Measurements from ENCODE around the gene STMP1.
"Not testable (repeated sequence)": the region's sequence is repeated elsewhere in the genome, so short reads cannot be mapped to it uniquely, and the experiment has no call there.

STMP1 gene

DNA sequence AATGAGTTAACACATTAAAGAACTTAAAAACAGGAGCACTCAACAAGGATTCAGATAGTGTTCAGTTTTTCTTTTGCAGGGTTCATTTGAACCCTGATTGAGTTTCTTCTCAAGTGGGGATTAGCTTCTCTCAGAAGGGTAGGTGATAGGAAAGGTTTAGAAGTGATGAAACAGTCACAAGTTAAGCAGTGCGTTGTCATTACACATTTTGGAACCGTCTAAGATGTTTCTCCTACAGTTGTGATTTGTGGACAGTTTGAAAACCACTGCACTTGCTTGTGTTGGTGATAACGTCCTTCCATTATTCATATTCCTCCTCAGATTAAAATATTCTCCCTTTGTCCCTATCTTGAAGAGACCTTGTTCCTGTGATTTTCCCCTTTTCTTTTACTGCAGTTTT, 2.7 kb downstream of the STMP1 start:
- ATAC-seq = no peak

DNA sequence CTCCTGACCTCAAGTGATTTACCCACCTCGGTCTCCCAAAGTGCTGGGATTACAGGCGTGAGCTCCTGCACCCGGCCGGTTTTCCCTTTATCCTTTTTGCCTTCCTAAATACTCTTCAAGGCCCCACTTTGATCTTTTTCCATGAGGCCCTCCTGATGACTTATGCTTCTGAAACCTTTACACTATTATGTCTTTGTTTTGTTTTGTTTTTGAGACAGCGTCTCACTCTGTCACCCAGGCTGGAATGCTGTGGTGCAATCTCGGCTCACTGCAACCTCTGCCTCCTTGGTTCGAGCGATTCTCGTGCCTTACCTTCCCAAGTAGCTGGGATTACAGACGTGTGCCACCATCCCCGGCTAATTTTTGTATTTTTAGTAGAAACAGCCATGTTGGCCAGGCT, 3.8 kb downstream of the STMP1 start:
- ATAC-seq = no peak

DNA sequence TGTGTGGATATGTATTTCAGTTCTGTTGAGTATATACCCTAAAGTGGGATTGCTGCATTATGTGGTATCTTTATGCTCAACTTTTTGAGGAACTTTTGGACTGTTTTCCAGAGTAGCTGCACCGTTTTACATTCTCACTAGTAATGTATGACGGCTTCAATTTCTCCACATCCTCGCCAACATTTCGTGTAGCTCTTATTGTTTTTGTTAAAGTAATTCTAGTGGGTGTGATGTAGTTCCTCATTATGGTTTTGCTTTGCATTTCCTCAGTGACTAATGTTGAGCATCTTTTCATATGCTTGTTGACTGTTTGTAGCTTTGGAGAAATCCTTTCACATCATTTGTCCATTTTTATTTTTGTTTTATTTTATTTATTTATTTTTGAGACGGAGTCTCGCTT, 4.5 kb downstream of the STMP1 start:
- no peak for ATAC-seq

DNA sequence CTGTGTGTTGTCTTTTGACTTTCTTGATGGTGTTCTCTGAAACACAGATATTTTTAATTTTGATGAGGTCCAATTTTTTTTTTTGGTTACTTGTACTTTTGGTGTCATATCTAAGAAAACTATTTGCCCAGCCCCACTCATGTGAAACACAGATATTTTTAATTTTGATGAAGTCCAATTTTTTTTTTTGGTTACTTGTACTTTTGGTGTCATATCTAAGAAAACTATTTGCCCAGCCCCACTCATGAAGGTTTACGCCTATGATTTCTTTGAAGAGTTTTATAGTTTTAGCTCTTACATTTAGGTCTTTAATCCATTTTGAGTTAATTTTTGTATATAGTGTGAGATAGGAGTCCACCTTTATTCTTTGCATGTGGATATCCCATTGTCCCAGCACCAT, 5.3 kb downstream of the STMP1 start:
- not testable (repeated sequence) for ATAC-seq

DNA sequence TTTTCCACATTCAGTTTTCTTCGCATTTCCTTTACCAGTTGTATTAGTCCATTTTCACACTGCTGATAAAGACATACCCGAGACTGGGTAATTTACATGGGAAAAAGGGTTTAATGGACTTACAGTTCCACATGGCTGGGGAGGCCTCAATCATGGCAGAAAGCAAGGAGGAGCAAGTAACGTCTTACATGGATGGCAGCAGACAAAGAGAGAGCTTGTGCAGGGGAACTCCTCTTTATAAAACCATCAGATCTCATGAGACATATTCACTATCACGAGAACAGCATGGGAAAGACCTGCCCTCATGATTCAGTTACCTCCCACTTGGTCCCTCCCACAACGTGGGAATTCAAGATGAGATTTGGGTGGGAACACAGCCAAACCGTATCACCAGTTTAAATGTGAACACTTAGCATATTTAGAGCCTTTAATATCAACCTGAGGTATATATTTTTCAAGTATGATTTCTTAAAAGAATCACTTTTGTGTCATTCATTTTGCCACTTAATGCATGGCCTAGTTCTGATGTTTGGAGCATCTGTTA, 6.6 kb downstream of the STMP1 start:
- ATAC-seq = not testable (repeated sequence)

DNA sequence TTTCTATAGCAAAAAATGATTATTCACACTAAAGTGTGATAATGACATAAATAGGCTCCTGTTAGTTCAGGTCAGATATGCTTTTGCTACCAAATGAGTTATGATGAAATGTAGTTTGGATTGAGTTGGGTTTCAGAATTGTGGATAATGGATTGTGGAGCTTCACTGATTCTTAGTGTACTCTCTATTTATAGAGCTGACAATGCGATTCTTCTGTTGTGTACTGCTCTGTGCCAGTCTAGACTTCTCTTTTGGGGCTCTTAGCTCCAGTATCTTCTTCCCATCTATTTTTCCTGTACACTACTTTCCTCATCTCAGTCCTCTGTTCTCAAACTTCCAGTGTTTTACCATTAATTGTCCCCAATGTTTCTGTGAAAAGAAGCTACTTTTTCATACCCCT, 7.5 kb downstream of the STMP1 start:
- no peak for ATAC-seq

DNA sequence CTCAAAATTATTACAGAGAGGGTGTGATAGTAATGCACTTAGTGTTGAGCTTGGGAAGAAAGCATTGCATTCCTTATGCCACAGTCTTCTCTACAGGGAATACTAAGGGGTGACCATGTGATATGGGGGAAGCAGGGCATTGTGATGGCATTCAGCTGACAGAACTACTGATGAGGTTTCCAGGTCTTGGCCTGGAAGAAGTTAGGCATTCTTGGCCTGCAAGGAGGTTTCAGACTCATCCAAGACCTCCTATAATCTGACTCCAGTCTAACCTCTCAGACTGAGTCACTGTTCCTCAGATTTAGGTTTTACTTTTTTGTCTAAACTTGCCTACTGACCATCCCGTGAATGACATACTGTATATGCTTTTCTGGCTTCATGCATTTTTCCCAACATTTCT, 7.9 kb downstream of the STMP1 start:
- ATAC-seq = no peak

DNA sequence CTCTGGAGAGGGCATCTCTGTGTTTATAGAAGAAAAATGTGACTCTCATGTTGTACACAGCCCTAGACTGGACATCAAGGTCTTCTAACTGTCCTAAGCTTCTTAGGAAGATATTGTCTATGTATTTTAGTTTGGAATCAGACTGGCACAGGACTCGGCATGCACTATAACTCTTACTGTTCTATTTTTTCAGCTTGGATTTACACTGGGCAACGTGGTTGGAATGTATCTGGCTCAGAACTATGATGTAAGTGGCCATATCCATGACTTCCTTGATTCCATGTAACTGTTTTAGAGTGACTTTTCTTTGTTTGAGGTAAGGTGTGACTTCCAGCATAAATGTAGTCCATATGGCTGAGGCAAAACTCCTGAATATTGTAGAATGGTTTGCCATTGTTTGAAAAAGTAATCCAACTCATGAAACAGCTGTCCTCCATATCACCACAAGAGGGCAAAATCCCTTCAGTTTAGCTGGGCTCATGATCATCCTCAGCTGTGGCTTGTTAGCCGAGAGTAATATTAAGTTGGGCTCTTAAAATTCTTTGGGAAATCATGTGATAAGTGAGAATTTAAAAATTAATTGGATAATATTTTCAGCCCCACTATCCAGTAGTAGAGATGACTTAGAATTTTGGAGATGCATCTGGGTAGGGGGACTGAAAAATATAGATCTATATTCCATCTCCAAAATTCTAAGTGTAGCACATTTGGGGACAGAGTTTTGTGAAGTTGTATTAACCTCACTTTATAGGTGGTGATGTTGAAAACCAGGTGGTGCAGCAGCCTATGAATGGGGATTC, 10.4 kb downstream of the STMP1 start:
- ATAC-seq = peak in 1 of 2 donors; percentile 48

DNA sequence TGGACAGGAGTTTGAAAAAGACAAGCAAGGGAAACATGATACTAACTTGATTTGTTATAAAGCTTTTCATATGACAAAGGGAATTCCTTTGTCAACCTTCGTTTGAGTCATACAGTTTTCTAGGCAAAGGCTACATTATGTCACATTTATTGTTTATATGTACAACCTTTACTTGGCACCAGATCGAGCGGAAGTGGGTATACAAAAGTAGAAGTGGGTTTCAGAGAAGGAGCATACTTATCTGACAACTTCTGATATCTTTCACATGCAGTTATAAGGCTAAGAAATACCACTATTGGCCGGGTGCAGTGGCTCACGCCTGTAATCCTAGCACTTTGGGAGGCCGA, 11.0 kb downstream of the STMP1 start:
- ATAC-seq = no peak

DNA sequence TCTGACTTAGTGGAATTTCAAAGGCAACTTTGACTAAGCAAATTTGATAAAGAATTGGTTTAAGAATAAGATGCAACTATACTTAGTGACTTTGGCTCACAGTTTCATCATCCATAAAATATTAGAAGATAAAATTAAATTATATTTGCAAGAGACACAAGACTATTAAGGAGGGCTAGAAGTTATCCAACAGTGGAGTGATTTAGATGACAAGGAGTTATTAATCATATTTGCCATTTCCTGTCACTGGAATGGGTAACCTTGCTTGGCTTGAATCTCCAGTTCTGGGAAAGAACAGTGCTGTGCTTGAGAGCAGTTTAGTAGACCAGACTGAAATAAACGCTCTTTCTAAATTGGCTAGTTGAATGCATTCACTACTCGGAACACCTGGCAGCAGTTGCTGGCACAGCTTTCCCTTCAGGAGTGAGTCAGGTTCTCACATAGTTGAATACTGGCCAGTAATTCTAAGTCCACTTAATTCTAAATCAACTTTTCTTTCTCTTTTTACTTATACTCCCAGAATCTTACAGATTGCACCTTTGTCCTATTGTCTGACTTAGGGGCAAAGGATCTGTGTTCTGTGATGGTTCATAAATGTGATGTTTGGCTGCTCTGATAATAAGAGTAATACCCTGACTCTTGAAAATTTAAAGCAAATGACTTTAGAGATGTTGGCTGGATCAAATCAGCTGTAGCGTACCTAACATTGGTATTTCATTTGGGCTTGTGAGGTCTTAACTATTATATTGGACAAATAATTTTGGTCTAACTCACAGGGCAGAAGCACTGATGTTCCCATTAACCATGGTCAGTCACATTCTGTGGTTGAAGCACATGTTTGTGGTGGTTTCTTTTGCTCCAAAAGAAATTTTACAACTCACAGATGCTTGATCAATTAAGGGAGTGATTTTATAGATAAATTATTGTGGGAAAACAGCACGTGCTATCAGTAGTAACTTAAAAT, 16.6 kb downstream of the STMP1 start:
- no peak for ATAC-seq

DNA sequence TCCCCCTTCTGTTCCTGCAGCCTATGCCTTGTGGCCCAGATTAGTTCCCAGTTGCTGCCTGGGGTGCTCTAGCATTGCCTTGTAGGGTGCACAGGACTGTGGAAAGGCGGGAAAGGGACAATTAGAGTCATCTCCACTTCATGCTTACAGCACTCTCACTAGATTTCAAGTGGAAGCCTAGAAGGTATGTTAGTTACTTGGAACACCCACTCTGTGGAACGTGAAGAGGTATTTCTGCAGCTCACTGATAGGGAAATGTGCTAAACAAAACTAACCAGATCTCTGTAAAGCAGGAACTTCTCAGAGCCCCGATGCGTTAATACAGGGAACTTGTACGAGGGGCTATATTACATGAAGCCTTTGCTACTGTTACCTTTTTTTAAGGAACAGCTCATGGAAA, 19.4 kb downstream of the STMP1 start:
- ATAC-seq = no peak

DNA sequence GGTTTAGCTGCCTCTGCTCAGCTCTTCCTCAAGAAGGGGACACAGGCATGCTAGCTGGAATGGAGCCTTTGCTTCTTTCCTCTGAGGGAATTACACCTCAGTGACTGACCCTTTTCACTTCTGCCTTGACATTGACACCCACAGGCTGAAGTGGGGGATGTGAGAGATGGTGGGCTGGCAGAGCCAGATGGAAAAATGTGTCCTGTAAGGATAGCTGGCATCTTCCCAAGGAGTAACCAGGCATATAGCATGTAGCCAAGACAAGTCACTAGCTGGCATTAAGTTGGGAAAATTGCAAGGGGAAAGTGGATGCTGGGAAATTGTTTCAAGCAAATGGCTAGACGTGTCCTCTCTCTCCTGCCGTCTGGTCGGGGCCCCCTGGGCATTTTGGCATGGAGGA, 19.9 kb downstream of the STMP1 start:
- ATAC-seq = no peak

DNA sequence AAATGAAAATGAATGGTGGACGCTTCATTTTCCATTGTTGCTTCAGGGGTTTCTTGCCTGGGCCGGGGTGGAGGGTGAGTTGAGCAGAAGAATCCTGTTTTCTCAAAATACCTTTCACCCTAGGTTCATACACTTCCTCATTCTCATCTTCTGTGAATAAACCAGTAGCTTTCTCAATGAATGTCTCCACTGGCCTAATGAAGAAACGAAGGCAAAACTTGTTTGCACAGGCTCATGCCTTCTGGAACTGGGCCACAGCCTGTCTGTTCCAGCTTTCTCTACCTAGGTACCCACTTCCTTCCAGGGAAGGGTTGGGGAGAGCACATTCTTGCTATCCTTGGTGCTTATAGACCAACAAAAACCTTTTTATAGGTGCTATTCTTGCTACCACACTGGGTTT, 21.3 kb downstream of the STMP1 start:
- ATAC-seq = no peak

DNA sequence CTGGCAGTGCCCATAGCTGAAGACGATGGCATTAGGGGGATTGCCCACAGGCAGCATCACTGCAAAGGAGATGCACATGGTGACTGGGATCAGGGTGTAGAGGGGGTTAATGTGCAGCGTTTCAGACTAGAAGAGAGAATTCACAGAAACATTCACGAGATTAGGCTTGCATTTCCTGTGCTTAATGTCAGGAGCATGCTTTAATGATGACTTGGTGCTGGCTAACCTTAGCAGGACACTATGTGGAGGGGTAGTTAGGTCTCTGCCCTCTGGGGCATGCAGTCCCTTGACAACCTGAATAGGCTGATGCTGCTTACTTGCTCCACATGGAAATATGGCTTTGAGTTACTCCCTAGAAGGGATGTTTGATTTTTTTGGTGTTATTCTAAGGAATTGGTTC, 21.8 kb downstream of the STMP1 start:
- ATAC-seq = no peak

DNA sequence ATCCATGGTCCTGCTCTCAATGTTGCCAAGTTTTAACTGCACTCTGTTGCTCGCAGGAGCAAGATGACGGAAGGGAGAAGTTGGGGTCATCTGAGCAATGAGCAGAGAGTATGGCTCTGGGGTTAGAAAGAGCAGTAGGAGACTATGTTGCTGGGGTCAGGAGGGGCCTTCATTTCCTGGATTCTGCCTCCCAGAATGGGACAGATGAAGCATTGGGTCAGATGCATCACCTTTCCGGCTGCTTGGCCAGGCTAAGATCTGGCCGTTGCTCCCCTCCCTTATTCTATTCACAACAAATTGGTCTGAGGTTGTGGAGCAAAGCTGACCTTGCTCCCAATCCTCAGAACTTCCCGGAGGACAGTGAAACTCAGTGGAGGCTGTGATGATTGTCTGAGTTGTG, 22.4 kb downstream of the STMP1 start:
- ATAC-seq = no peak

DNA sequence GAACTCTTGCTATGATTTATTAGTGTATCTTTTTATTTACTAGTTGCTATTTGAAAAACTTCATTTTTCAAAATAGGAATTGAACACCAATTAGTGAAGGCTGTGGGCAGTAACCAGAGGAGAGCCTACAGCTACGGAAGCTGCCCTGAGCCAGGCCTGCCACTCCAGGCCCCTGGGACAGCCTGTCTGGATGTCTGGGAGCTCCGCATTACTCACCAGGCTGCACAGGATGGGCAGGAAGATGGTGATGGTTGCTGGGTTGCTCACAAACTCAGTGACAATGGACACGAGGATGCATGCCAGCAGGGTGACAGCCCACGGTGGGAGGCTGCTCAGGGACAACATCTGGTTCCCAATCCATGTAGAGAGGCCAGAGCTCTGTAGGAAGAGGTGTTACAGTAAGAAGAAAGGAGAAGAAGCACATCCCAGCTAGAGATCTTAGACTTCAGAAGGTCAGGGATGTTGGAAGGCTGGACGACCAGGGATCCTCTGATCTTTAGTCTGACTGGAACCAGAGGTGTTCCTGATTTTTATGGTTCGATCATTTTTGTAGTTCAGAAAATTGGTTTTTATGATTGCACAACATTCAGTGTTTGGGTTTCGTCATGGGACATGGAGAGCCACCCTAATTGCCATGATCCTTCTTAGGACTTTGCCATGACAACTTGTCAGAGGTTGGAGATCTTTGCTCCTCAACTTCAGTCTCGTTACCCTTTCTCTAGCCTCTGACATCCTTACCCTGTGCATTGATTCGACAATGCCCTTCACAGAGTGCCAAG, 23.2 kb downstream of the STMP1 start:
- no peak for ATAC-seq

DNA sequence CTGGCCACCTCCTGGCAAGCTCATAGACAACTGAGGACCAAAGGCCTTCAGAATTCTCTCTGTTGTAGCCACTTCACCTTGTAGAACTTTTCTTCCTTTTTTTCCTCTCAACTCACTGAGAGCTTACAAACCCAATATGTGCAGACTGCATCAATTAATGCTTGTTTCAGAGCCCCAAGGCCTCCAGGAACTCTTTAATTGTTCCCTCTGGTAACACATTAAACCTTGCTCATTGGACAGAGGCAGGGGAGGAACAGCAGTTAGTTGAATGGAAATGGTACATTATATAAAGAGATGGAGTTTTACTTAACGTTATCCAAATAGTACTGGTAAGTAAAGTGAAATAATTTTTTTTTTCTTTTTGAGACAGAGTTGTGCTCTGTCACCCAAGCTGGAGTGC, 25.2 kb downstream of the STMP1 start:
- ATAC-seq = no peak

DNA sequence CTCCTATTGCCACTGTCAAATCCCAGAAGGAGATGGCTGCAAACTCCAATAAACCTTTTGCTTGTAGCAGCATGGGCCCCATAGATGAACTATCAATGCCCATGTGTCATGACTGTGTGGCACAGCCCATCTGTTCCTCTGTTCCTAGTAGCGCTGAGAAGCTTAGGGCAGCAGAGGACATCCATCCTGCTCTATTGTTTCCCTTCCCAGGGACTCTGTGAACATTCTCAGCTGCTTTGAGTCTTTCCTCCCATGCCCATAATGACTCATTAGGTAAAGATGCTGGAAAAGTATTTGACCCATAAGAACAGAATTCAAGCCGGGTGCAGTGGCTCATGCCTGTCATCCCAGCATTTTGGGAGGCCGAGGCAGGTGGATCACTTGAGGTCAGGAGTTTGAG, 28.3 kb downstream of the STMP1 start:
- ATAC-seq = no peak

DNA sequence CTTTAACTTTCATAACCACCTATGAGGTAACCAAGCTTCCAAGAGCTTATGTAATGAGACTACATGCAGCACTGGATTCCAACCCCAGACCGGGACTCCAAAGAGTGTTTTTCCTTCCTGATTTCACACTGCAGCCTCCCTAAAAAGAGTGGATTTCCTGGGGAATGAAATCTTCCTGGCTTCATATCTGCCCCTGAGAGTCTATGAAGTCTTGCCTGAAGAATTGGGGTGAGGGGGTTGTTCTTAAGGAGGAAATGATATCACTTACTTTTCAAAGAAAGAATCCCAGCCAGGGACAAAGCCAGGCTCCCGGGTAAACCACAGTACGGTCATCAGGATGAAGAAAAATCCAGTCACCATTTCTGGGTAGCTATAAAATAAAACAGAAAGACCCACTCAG, 29.7 kb downstream of the STMP1 start:
- ATAC-seq = no peak

DNA sequence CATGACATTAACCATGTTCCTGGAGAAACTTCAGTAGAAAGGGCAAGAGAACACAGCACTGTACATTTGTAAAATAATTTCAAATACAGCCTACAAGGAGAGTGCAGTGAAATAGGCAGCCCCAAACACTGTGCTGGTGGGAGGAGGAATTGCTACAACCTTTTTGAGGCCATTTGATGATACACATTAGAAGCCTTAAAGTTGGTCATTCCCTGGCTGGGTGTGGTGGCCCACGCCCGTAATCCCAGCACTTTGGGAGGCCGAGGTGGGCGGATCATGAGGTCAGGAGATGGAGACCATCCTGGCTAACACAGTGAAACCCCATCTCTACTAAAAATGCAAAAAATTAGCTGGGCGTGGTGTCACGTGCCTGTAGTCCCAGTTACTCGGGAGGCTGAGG, 30.3 kb downstream of the STMP1 start:
- ATAC-seq = not testable (repeated sequence)

DNA sequence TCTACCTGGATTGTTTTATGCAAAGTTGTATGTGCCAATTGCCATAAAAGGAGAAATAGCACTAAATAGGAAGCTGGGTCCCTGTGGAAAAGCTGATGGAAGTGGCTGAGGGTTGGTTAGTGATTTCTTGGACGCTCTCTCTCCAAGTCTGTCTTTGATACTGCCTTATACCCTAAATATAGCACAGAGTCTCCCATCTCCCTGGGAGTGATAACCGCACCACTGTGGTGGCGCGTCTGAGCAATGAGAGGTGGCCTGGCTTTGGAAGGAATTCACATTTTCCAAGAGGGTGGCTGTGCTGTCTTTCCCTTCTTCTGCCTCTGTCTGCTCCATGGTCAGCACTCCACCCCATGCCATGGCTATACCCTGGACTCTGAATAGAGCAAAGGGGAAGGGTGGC, 31.2 kb downstream of the STMP1 start:
- ATAC-seq = no peak

DNA sequence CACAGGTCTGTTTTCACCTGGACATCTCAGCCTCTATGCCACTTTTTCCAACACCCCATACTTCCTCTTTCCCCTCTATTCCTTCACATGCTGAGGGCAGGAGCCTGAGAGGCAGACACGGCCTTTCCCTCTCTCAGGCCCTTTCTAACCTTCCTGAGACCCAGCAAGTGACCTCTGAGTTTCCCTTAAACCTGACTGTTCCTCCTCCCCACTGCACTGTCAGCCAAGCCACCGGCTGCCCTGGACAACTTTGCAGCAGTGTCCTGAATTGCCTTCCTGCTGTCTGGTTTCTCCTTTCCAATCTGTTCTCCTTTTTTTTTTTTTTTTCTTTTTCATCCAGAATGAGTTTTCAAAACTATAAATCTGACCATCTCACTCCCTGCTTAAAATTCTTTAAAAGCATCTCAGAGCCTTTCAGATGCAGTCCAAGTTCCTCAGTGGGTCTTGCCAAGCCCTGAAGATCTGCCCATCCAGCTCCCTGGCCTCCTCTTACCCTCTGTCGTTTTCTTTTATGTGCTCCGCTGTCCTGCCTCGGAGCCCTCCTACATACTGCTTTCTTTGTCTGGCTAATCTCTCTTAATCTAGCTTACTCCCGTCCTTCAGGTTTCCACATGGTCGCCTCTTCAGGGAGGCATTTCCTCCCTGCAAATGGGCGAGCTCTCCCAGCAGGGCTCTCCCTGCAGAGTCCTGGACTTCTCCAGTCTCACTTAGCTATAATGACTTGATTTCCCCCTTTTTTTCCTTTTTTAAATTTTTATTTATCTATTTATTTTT, 35.1 kb downstream of the STMP1 start:
- ATAC-seq = no peak
